HCT116 (cell line): ENCODE measurements around the gene RCAN2. TPM values are rescaled to one million over a fixed set of nuclear protein-coding genes. Genes with fewer than 3 reads are reported as not detected.

ENCODE experiments used
- ATAC-seq: fragments of 200-7000 bp; cut with Tn5 transposase; 2 replicates; pipeline ENCODE4 v1.9.1; 2020; ENCODE audit warnings: mild to moderate bottlenecking, moderate library complexity
- BruUV-seq: library from RNA; stranded (reverse); fragments of 400-500 nt; replicated peaks from 2 replicates; lab custom pipeline; 2021; lab: Mats Ljungman, UMichigan
- CTCF ChIA-PET: fragments of 300-600 bp; sonication (Branson Sonifier 250); formaldehyde crosslinking; loops from one replicate; lab custom pipeline; 2021; ENCODE audit warnings: antibody characterized with exemption; lab: Charles Lee
- POLR2A ChIA-PET: fragments of 300-600, 350-600 bp; sonication (Branson Sonifier 250); formaldehyde crosslinking; loops from one replicate; lab custom pipeline; 2021; ENCODE audit warnings: antibody characterized with exemption; lab: Charles Lee
- RAD21 ChIA-PET, 2 experiments: fragments of 300-600 bp; sonication (Branson Sonifier 250); formaldehyde crosslinking; loops; one replicate each; lab custom pipeline; 2023; ENCODE audit warnings: low total read pairs in 2 of 2; ENCODE audit not compliant: uncharacterized antibody in 2 of 2, unreplicated experiment in 2 of 2, low non-redundant PET in 1 of 2; lab: Charles Lee
- DNase-seq: peaks from one replicate; pipeline ENCODE4 v3.0.0-alpha.2; 2010; ENCODE audit warnings: low read depth, low spot score
- H2AFZ ChIP-seq: fragments of 200-600 bp; shearing (Covaris generic), sonication (generic); 2 replicates; pipeline ENCODE4 v1.6.1; 2017; ENCODE audit warnings: low read depth, mixed run types, mixed read lengths, antibody characterized with exemption, low read length; ENCODE audit not compliant: poor library complexity, severe bottlenecking
- H3K27ac ChIP-seq: 2 replicates; pipeline ENCODE4 v1.5.1; 2012; ENCODE audit warnings: low read depth, low read length
- H3K27me3 ChIP-seq: fragments of 200-600 bp; sonication (generic); 2 replicates; pipeline ENCODE4 v1.6.1; 2016; ENCODE audit warnings: mixed run types, low read length, mixed read lengths; ENCODE audit not compliant: insufficient read depth
- H3K36me3 ChIP-seq, 2 experiments: fragments of 200-500 bp in 1 of 2; fragments of 200-600 bp in 1 of 2; sonication (Bioruptor generic) in 1 of 2; sonication (generic) in 1 of 2; 2 replicates each; pipeline versions ENCODE4 v1.5.1 to v1.6.1; 2014 to 2016; ENCODE audit warnings: low read length in 2 of 2, inconsistent platforms in 1 of 2, mixed read lengths in 1 of 2, mixed run types in 1 of 2; ENCODE audit not compliant: insufficient read depth in 2 of 2, control insufficient read depth in 1 of 2
- H3K4me1 ChIP-seq, 2 experiments: fragments of 200-600 bp in 1 of 2; sonication (generic) in 1 of 2; 2 replicates each; pipeline versions ENCODE4 v1.5.1 to v1.6.1; 2012 to 2017; ENCODE audit warnings: low read length in 2 of 2, inconsistent platforms in 1 of 2, mild to moderate bottlenecking in 1 of 2, mixed read lengths in 1 of 2, mixed run types in 1 of 2, moderate library complexity in 1 of 2; ENCODE audit not compliant: insufficient read depth in 2 of 2, control insufficient read depth in 1 of 2
- H3K4me2 ChIP-seq: fragments of 200-600 bp; sonication (generic); 2 replicates; pipeline ENCODE4 v1.6.1; 2017; ENCODE audit warnings: mixed run types, low read length, mixed read lengths
- H3K4me3 ChIP-seq, 2 experiments: fragments of 200-600 bp in 1 of 2; sonication (generic) in 1 of 2; replicated peaks in 1 of 2; 2 replicates each; pipeline ENCODE4 v1.5.1; 2011 to 2016; ENCODE audit warnings: low read length in 2 of 2, control low read depth in 1 of 2, low read depth in 1 of 2, mild to moderate bottlenecking in 1 of 2, mixed read lengths in 1 of 2, mixed run types in 1 of 2
- H3K79me2 ChIP-seq: fragments of 200-600 bp; sonication (generic); 2 replicates; pipeline ENCODE4 v1.6.1; 2017; ENCODE audit warnings: mild to moderate bottlenecking, mixed run types, low read length, moderate library complexity, mixed read lengths; ENCODE audit not compliant: insufficient read depth
- H3K9ac ChIP-seq: fragments of 200-600 bp; sonication (generic); 2 replicates; pipeline ENCODE4 v1.6.1; 2016; ENCODE audit warnings: low read length, mixed read lengths
- H3K9me2 ChIP-seq: fragments of 200-600 bp; sonication (generic), shearing (Covaris generic); 2 replicates; pipeline ENCODE4 v1.6.1; 2017; ENCODE audit warnings: mixed run types, mild to moderate bottlenecking, moderate library complexity; ENCODE audit not compliant: insufficient read depth
- H3K9me3 ChIP-seq, 2 experiments: fragments of 200-500 bp in 1 of 2; fragments of 200-600 bp in 1 of 2; sonication (Bioruptor generic) in 1 of 2; sonication (generic) in 1 of 2; 2 replicates each; pipeline ENCODE4 v1.6.1; 2014 to 2017; ENCODE audit warnings: low read length in 2 of 2, mixed read lengths in 2 of 2, inconsistent platforms in 1 of 2, low read depth in 1 of 2, mild to moderate bottlenecking in 1 of 2, mixed run types in 1 of 2, moderate library complexity in 1 of 2; ENCODE audit not compliant: control insufficient read depth in 1 of 2, insufficient read depth in 1 of 2
- H4K20me1 ChIP-seq: fragments of 200-600 bp; sonication (generic), shearing (Covaris generic); 2 replicates; pipeline ENCODE4 v1.6.1; 2017; ENCODE audit warnings: mixed run types, mild to moderate bottlenecking, moderate library complexity; ENCODE audit not compliant: insufficient read depth
- ATF3 ChIP-seq: IDR thresholded peaks from 2 replicates; pipeline ENCODE4 v1.6.1; 2012
- CEBPB ChIP-seq: IDR thresholded peaks from 2 replicates; pipeline ENCODE4 v1.6.1; 2012; ENCODE audit warnings: low read depth
- EZH2 ChIP-seq: fragments of 200-600 bp; sonication (generic); IDR thresholded peaks from 2 replicates; pipeline ENCODE4 v1.6.1; 2017; ENCODE audit warnings: antibody characterized with exemption, mixed run types
- EZH2phosphoT487 ChIP-seq: fragments of 200-600 bp; IDR thresholded peaks from 2 replicates; pipeline ENCODE4 v1.6.1; 2018; ENCODE audit warnings: antibody characterized with exemption, borderline replicate concordance
- FOSL1 ChIP-seq: IDR thresholded peaks from 2 replicates; pipeline ENCODE4 v1.6.1; 2012; ENCODE audit warnings: low read depth
- MAX ChIP-seq: IDR thresholded peaks from 2 replicates; pipeline ENCODE4 v1.6.1; 2012
- SIN3A ChIP-seq: IDR thresholded peaks from 2 replicates; pipeline ENCODE4 v1.6.1; 2012; ENCODE audit warnings: low read depth
- SP1 ChIP-seq: IDR thresholded peaks from 2 replicates; pipeline ENCODE4 v1.6.1; 2012; ENCODE audit warnings: low read depth
- SRF ChIP-seq: IDR thresholded peaks from 2 replicates; pipeline ENCODE4 v1.6.1; 2012; ENCODE audit warnings: low read depth
- ZFX ChIP-seq: fragments of 450-650 bp; IDR thresholded peaks from 2 replicates; pipeline ENCODE4 v1.6.1; 2017
- ZNF274 ChIP-seq: fragments of 200-500 bp; sonication (Bioruptor generic); IDR thresholded peaks from 2 replicates; pipeline ENCODE4 v1.6.1; 2014; ENCODE audit warnings: mild to moderate bottlenecking, low read depth, low read length, inconsistent platforms
- intact Hi-C: fragments of 100-400 bp; cut with micrococcal nuclease; formaldehyde crosslinking; loops from 2 replicates; pipeline ENCODE4 v1.10.0; 2022
- total RNA-seq: library from RNA; stranded (reverse); gene quantifications from one replicate; pipeline ENCODE4 v1.2.1, GENCODE V29; 2021; ENCODE audit not compliant: unreplicated experiment
- TF ChIP-seq, protein P1 (sequence below): IDR thresholded peaks from 2 replicates; pipeline ENCODE4 v1.6.1; 2012; ENCODE audit warnings: low read depth
- TF ChIP-seq, protein P2 (sequence below): IDR thresholded peaks from 2 replicates; pipeline ENCODE4 v1.6.1; 2011; ENCODE audit warnings: mild to moderate bottlenecking, low read length, moderate library complexity; ENCODE audit not compliant: insufficient replicate concordance; ENCODE audit errors: extremely low read depth

Gene RCAN2
- total RNA-seq, 1 experiment from 2014 or later, result 0.57 TPM

- POLR2A ChIA-PET, result no interaction called here
- CTCF ChIA-PET, result no interaction called here
- BruUV-seq, result no TSS peak
- Histone ChIP-seq H3K9ac (no peak overlapping the region), H3K27ac (no peak overlapping the region), H3K4me2 (no peak overlapping the region), H3K4me3 (no peak overlapping the region), H3K79me2 (no peaks in the 10 kb centered on the region), H2AFZ (no peak overlapping the region), H3K27me3 (no peaks in the 10 kb centered on the region), H3K9me3 (no peaks in the 10 kb centered on the region), H3K9me2 (no peaks in the 10 kb centered on the region), H3K4me1 (no peaks in the 10 kb centered on the region), H3K36me3 (no peaks in the 10 kb centered on the region), H4K20me1 (no peaks in the 10 kb centered on the region)
- ATAC-seq (no peak), DNase-seq (no peak)
- intact Hi-C loops, result no loop called here
- RAD21 ChIA-PET, result no interaction called here
- TF ChIP-seq SP1 (no peak), MAX (no peak), EZH2 (no peak), EZH2phosphoT487 (no peak)
Observed at GRCh38 chr6:46254331-46254730, 236.9 kb downstream of the RCAN2 start.

- TF ChIP-seq, protein P1, sequence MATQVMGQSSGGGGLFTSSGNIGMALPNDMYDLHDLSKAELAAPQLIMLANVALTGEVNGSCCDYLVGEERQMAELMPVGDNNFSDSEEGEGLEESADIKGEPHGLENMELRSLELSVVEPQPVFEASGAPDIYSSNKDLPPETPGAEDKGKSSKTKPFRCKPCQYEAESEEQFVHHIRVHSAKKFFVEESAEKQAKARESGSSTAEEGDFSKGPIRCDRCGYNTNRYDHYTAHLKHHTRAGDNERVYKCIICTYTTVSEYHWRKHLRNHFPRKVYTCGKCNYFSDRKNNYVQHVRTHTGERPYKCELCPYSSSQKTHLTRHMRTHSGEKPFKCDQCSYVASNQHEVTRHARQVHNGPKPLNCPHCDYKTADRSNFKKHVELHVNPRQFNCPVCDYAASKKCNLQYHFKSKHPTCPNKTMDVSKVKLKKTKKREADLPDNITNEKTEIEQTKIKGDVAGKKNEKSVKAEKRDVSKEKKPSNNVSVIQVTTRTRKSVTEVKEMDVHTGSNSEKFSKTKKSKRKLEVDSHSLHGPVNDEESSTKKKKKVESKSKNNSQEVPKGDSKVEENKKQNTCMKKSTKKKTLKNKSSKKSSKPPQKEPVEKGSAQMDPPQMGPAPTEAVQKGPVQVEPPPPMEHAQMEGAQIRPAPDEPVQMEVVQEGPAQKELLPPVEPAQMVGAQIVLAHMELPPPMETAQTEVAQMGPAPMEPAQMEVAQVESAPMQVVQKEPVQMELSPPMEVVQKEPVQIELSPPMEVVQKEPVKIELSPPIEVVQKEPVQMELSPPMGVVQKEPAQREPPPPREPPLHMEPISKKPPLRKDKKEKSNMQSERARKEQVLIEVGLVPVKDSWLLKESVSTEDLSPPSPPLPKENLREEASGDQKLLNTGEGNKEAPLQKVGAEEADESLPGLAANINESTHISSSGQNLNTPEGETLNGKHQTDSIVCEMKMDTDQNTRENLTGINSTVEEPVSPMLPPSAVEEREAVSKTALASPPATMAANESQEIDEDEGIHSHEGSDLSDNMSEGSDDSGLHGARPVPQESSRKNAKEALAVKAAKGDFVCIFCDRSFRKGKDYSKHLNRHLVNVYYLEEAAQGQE, result no peak
- no peak for TF ChIP-seq ZFX
- no peak for TF ChIP-seq ATF3
- TF ChIP-seq EZH2phosphoT487, result no peak
- TF ChIP-seq ZNF274, result no peak
- TF ChIP-seq SP1, result no peak
- no peak for TF ChIP-seq FOSL1
- TF ChIP-seq, protein P2, sequence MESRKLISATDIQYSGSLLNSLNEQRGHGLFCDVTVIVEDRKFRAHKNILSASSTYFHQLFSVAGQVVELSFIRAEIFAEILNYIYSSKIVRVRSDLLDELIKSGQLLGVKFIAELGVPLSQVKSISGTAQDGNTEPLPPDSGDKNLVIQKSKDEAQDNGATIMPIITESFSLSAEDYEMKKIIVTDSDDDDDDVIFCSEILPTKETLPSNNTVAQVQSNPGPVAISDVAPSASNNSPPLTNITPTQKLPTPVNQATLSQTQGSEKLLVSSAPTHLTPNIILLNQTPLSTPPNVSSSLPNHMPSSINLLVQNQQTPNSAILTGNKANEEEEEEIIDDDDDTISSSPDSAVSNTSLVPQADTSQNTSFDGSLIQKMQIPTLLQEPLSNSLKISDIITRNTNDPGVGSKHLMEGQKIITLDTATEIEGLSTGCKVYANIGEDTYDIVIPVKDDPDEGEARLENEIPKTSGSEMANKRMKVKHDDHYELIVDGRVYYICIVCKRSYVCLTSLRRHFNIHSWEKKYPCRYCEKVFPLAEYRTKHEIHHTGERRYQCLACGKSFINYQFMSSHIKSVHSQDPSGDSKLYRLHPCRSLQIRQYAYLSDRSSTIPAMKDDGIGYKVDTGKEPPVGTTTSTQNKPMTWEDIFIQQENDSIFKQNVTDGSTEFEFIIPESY, result no peak
- TF ChIP-seq CEBPB, result no peak
- no peak for TF ChIP-seq SIN3A
- no peak for TF ChIP-seq SRF
- H3K27ac ChIP-seq, result no peak overlapping the region
- CTCF ChIA-PET, result no interaction called here
Observed at GRCh38 chr6:46251583-46252339, 239.5 kb downstream of the RCAN2 start.

More at GRCh38 chr6:46251583-46252339, 239.5 kb downstream of the RCAN2 start:
- no peak overlapping the region for H2AFZ ChIP-seq
- H3K9me2 ChIP-seq, result no peaks in the 10 kb centered on the region
- intact Hi-C loops, result no loop called here
- H3K4me3 ChIP-seq, result no peak overlapping the region
- no peak overlapping the region for H3K4me2 ChIP-seq
- ChIA-PET RAD21 (no interaction called here), POLR2A (no interaction called here)
- no peaks in the 10 kb centered on the region for H4K20me1 ChIP-seq
- H3K36me3 ChIP-seq, result no peaks in the 10 kb centered on the region
- H3K9ac ChIP-seq, result no peak overlapping the region
- no peaks in the 10 kb centered on the region for H3K27me3 ChIP-seq
- ATAC-seq, result no peak
- no peaks in the 10 kb centered on the region for H3K4me1 ChIP-seq
- no peaks in the 10 kb centered on the region for H3K9me3 ChIP-seq
- no TSS peak for BruUV-seq
- DNase-seq, result no peak
- no peaks in the 10 kb centered on the region for H3K79me2 ChIP-seq
